NCI-H345 treated with DMSO at 0.1 percent for 48 hours (cell line): ENCODE data around the gene MBD3L4.
"Not testable (repeated sequence)": the region's sequence is repeated elsewhere in the genome, so short reads cannot be mapped to it uniquely, and the experiment has no call there.

ENCODE experiments used
- DNase-seq: peaks from one replicate; lab custom pipeline; 2025; ENCODE audit not compliant: unreplicated experiment; lab: John Stamatoyannopoulos, UW

Gene MBD3L4

GRCh38 chr19:7051421-7051820 is 11.4 kb upstream of the MBD3L4 start:
- DNase-seq, result not testable (repeated sequence)

DNA sequence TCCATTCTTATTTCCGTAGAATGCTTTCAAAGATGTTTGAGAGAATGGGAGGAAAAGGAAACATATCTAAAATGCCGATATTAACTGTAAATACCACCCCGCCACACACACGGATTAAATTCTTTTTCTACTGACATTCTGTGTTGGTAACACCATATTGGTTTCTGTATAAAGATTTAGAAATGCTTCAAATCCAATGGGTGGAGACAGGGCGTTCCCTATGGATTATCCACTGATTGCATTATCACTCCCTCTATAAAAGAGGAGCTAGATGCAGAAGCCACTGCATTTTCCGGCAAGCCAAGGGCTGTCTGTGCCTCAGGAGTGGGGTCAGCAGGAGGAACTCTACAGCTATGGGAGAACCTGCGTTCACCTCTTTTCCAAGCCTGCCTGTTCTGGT is 9.0 kb upstream of the MBD3L4 start, which contains the start of gene MBD3L2:
Gene MBD3L2, plus strand, starts transcription at position 301 of the 400 bp plus-strand sequence. Its CDS starts 53 bp downstream, at position 354.
- not testable (repeated sequence) for DNase-seq

GRCh38 chr19:7041563-7041962 is 1.6 kb upstream of the MBD3L4 start:
- DNase-seq, result not testable (repeated sequence)

DNA sequence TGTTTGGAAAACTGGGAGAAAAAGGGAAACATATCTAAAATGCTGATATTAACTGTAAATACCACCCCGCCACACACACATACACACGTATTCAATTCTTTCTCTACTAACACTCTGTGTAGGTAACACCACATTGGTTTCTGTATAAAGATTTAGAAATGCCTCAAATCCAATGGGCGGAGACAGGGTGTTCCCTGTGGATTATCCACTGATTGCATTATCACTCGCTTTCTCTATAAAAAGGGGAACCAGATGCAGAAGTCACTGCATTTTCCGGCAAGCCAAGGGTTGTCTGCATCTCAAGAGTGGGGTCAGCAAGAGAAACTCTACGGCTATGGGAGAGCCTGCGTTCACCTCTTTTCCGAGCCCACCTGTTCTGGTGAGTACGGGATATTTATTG is 9.7 kb downstream of the MBD3L4 start, which contains the start of gene MBD3L5:
Gene MBD3L5, plus strand, starts transcription at position 301 of the 400 bp plus-strand sequence. Its CDS starts 34 bp downstream, at position 335.
- not testable (repeated sequence) for DNase-seq

DNA sequence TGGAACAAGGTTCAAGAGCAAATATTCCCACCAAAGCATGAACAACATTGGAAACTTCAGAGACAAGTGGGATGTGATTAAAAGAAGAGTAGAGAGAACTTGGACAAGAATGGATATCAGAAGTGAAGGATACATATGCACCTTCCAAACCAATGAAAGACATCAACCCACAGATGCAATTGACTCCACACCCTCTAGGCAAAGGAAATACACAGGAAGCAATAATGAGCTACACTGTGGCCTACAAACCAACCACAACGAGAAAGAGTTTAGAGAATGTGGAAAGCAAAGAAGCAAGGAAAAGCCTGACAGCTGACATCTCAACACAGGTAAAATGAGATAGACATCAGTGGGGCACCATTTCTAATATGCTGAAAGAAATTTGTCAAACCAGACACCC is 11.2 kb downstream of the MBD3L4 start:
- not testable (repeated sequence) for DNase-seq

DNA sequence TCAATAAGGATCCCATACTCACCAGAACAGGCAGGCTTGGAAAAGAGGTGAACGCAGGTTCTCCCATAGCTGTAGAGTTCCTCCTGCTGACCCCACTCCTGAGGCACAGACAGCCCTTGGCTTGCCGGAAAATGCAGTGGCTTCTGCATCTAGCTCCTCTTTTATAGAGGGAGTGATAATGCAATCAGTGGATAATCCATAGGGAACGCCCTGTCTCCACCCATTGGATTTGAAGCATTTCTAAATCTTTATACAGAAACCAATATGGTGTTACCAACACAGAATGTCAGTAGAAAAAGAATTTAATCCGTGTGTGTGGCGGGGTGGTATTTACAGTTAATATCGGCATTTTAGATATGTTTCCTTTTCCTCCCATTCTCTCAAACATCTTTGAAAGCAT is 18.6 kb downstream of the MBD3L4 start, which contains the start of gene MBD3L2B:
Gene MBD3L2B, minus strand, starts transcription at position 101 of the 400 bp plus-strand sequence. Its CDS starts 34 bp downstream, at position 67.
- not testable (repeated sequence) for DNase-seq

DNA sequence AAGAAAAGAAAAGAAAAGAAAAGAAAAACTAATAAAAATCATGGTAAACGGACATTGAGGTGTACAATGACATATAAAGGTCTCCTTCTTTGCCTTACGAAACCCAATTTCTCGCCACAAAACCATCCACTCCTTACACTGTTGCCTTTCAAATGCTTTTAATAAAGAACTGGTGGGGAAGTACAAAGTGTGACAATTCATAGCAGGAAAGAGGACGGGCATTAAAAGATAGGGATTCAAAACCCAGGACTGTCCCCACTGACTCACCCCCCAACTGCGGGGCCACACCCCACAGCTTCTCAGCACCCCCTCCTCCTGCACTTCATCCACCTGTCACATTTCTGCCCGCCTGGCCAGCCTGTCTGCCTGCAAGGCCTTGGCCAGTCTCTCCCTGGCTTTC is 21.2 kb downstream of the MBD3L4 start:
- no peak for DNase-seq

GRCh38 chr19:7013678-7014077 is 26.3 kb downstream of the MBD3L4 start:
- DNase-seq, result no peak

DNA sequence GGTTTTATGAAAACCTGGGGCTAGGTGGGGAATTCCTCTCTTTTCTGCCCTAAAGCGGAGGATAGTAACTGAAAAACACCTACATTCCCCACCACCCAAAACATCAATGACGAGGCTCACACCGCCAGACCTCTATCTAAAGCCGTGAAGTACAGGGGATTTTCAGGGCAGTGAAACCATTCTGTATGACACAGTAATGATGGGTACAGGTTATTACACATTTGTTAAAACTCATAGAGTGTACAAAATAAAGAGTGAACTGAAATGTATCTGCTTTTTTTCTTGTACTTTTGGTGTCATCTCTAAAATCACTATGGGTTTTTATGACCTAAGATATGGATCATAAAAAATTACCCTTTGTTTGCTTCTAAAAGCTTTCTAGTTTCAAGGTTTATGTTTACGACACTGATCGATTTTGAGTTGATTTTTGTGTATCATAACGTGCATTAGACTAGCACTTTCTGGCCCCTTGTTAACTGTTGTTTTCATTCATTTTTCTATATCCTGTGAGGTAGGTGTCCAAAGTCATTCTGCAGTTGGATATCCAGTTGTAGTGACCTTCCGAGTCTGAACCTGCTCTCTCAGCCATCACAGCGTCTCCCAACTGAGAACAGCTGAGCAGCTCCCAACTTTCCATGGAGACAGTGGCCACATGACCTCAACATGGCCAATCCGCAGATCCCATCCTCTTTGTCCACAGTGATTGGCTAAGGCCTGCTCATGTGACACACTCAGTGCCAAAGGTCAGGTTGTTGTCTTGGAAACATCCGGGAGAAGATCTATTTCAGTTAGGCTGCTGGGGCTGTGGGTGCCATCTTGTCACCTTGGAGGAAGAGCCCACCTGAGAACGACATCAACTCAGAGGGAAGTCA is 29.0 kb downstream of the MBD3L4 start:
- DNase-seq, result no peak

- DNase-seq, result no peak
These were observed 32.1 kb downstream of the MBD3L4 start for GRCh38 chr19:7007859-7008258.

- DNase-seq, result no peak
These were observed 33.8 kb downstream of the MBD3L4 start for GRCh38 chr19:7006135-7006704.

- DNase-seq, result no peak
These were observed 35.6 kb downstream of the MBD3L4 start for GRCh38 chr19:7004313-7004931.

GRCh38 chr19:7000816-7001215 is 39.2 kb downstream of the MBD3L4 start:
- no peak for DNase-seq

DNA sequence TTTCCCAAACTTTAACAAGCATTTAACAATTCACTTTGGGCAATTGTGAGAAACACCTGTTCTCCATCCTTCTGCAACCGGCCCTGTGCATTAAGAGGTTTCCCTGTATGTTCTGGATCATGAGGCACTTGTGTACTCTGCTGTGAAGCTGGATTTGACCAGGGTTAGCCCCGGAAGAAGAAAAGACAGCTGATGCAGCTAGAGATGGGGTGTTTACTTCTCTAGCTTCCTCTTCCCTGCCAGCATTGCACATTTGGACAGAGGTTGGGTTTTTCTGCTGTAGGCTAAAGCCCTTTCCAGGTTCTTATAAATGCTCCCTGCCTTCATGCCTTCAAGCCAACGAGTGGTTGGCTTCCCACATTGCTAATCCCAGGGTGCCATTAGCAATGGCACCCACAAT is 39.6 kb downstream of the MBD3L4 start:
- DNase-seq, result no peak

DNA sequence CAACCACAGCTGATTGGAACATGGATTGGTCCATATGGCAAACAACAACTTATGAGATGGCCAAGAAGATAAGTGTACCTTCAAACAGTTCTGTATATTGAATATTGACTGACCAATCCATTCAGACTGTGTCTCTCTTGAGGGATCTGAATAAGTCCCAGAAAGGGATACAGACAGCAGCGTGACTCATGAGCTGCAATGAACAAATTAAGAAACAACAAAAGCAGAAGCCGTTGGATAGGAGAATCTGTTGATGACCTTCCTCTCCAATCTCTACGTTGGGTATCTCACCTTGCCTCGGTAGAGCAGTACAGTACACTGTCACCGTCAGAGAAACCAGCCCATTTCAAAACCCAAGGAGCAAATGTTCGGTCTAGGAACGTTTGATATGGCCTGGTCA is 40.0 kb downstream of the MBD3L4 start:
- no peak for DNase-seq

GRCh38 chr19:6997679-6998445 is 42.1 kb downstream of the MBD3L4 start:
- no peak for DNase-seq

- no peak for DNase-seq
These were observed 43.2 kb downstream of the MBD3L4 start for GRCh38 chr19:6996810-6997209.

DNA sequence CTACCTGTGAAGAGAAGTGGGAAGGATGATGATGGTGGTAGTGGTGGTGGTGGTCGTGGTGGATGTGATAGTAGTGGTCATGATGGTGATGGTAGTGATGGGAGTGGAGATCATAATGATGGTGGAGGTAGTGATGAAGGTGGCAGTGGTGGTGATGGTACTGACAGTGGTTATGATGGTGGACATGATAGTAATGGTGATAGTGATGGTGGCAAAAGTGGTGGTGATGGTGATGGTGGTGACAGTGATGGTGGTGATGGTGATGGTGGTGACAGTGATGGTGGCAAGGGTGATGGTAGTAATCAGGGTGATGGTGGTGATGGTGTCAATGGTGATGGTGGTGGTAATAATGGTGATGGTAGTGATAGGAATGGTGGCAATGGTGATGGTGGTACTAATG is 44.9 kb downstream of the MBD3L4 start:
- DNase-seq, result no peak

GRCh38 chr19:6988257-6988656 is 51.7 kb downstream of the MBD3L4 start:
- DNase-seq, result no peak

- DNase-seq, result no peak
These were observed 52.1 kb downstream of the MBD3L4 start for GRCh38 chr19:6987850-6988249.
